ENCODE data around the gene NEK10.

The NEK10 gene

DNA sequence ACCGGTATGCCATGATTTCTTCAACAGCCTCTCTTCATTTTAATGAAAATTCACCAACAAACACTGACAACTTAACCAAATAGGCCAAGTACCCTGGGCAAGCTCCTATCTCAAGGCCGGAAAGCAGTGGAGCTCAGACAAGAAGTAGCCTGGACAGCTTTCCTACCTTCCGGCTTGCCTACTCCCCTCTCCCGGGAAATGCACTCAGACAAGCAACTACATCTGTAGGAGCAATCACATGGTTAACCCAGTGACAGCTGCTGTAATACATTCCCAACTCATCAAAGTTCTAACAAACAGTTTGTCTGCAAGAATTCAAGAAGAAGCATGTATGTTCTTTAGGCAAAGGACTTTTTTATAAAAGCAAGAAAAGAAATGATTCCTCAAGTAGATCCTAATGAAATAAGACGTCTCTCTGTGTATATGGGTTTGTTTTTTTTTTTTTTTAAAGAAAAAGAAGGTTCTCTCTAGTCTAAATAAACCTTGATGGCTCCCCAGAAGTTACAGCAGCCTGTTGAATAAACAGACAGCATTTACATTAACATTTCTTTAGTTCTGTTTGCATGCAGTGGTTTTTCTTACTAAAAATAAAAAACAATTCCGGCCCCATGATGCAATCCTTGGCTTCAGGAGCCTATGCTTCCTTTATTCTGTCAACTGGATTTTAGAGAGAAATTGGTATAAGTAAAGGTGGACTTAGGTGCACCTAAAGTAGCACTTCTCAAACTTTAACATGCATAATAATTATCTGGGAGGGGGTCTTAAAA, 278.7 kb downstream of the NEK10 start:
- DNase-seq, result no peak

DNA sequence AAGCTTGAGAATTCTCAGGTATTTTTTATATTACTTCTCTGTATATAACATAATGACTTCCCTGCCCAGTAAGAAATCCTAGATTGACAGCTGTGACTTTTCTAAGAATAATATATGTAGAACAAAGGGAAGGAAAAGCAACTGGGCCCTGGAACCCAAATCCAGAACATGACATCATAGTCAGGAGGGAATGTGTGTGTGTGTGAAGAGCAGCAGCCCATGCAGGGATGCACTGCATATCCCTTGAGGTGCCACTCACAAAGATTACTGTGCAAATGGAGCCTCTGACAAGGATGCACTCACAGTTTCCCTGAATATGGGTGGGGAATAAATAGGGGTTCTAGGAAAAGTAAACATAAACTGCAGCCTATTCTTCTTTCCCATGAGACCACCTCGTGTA, 279.5 kb downstream of the NEK10 start:
- DNase-seq, result no peak

DNA sequence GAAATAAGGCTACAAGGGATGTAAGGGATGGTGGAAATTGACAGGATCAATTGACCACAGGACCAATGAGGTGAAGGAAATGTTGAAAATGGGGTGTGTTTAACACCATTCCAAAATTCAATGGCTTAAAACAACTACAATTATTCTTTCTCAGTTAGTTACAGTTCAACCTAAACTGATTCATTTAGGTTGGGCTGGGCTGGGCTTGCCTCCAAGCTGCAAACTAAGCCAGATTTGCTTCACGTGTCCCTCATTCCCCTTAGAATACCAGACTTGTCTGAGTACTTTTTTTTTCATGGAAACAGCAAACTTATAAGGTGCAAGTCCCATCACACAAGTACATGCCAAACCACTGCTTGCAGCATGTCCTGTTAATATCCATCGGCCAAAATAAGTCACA, 280.1 kb downstream of the NEK10 start:
- DNase-seq, result no peak

DNA sequence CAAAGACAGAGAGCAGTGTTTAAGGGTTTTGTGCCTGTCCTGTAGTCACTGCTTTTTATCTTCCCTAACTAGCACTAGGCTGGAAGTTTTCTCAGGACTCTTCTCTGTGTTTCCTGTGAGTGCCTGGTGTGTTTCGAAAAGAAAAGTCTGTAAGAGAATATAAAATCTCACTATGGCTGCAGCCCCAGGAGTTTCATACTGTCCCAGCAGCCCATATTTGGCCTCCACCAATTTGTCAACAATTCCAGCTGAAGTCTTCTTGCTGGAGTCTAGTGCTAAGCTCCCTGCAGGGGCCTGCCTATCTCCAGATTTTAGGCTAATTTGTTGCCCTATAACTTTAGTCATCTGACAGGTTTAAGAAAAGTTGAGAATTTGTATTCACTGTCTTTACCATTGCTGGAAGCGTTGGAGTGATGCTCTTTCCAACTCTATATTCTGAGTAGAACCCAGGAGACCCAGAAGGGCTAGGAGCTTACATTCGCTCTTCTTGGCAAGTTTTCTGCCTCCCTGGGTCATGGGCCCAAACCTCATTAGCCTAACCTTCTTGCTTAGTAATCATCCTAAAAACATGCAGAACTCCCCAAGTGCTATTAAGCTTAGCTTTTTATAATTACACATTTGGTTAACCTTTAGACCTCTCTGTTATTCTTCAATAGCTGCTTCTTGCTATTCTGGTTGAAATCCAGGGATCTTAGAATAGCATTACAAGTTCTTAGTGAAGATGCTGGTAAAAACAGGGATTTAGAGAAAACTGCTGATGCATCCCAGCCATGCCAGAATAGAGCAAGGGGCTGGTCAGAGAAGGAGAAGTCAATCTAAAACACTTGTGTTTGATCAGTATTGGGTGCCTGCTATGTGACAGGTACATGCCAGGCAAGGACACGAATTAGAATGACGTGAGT, 283.1 kb downstream of the NEK10 start:
- no peak for DNase-seq

DNA sequence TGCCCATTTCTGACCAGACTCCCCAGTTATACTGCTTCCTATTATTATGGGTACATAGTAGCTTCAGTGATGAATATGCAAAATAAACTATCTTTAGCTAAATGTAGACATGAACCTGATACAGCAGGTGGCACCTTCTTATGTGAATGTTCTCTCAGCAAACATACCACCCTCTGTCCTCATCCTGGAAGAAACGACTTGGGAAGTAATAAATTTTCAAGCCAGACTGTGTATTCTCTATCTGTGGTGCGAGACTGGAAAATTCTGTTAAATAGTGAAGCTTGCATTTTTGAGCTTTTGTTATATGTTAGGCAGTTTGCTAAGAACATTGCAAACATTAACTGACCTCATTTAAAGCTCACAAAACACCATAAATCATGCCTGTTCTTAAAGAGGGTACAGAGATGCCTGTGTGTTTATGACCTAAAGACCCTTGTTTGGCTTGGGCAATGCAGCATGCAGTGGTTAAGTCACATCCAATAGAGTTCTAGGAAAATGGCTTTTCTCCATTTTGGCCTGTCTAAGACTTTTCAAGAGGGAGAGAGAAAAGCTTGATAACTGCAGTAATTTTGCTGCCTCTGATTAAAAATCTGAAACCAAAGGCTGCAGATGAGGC, 287.1 kb downstream of the NEK10 start:
- no peak for DNase-seq

DNA sequence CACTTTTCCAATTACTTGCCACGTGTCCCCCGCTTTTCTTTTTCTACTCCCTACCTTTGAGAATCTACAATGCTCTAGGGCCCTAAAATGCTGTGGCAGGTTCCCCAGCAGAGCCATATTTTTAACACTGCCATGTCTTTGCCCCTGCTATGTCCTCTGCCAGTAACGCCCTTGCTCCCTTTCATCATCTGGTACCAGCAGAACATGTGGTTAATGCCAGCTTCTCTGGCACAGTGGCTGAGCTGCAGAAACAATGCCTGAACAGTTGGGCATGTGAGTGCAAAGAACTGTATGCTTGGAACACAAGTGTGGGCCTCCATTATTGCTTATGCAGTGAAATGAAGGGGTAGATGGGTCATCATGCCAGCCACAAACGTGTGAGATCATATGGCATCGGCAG, 287.6 kb downstream of the NEK10 start:
- no peak for DNase-seq

DNA sequence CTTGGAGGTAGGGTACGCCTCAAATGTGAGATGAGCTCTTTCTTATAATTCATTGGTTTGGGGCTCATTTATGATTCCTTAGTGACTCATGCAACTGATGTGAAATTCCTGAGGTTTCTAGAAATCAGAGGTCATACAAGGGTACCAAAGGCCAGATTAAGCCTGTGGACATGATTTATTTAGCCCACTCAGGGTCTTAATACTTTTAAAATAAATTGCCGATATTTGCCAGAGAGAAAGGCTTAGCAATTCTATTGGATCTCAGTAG, 289.0 kb downstream of the NEK10 start:
- no peak for DNase-seq

DNA sequence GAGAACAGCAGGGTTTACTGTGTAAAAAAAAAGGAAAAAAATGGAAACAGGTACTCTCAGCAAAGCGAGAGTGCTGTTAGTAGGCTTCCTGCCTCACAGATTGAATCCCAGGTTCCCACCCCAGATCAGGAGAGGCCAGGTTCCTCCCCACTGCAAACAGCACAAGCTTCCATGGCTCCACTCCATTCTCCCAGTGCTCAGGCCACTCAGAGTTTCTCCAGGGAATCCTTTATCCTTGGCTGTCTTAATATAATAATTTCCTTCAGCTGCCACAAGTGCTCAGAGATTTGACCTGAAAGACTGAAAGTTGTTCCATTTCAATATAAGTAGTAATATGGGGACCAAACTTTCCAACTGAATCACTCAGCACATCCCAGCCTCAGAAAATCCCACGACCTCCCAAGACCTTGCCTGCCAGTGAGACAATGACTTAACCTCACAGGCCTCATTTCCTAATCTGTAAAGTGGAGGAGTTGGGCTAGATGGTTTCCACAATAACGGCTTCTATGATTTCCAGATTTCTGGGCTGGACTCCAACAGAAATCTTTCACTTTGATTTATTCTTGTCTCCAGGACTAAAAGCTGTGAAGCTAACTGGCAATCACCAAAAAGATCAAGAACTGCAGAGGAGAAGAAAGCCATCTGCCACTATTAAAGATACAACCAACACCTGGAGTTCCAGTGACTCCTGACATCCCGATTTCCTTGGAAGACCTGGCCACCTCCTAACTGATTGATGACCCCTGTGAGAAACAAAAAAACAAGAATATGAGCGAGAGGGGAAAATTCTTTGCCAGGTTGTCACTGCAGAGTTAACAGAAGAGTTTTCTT, 289.5 kb downstream of the NEK10 start:
- DNase-seq, result no peak

DNA sequence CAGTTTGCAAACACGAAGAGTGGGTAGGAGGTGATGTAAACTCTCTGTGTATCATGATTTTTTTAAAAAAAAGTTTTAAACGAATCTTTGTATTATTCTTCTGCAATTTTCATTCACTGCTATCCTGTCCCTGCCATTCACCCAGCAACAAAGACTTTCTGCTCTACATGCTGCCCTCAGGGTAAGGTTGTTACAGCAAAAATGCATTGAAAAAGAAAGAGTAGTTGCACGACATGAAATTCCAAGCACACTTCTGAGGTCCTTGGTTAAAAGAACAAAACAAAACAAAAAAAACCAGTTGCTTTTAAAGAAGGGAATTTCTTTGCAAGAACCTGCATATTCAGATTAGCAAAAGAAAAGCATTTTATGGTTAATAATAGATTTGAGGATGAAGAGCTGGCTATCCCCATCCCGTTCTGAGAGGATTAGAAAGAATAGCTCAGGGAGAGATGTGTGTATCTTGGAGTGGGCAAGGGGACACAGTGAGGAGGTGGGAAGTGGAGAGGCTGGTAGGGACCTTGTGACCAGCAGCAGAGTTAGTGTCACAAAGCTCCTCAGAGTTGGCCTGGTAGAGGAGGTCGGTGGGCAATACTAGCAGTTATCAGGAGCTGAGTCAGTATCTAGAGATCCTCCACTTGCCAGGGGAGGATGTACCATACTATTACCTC, 290.8 kb downstream of the NEK10 start:
- DNase-seq, result no peak

DNA sequence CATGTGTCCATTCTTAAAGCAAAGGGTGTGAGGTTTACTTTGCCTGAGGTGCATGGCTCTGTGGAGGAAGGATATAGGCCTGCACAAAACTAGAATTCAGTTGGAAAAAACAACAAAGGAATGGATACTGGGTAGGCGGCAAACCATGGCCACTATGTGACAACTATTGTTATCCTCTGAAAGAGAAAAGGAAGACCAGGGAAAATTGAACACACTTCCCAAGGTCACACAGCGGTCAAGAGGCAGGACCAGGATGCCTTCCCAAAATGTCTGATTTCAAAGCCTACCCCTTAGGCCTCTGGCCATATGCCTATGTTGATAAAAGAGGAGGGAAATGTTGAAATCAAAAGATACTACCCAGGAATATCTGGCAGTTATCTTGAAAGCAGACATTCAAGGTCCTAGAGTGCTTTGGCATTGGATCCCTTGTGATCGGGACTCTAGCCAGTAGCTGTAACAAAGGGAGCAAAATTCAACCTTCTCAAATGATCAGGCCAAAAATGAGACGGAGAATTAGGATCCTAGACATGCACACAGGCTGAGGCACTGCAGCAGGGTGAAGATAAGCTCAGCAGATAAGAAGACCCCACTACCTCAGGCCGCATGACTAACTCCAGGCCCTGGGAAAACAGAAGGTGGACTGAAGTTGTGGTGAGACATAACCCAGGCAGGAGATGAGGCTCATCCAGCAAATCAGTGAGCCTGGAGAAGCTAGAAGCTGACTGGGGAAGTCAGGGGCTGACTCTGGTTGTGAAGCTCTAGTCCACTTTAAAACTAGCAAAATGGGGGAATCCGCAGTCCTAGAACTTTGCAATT, 292.2 kb downstream of the NEK10 start:
- DNase-seq, result no peak

DNA sequence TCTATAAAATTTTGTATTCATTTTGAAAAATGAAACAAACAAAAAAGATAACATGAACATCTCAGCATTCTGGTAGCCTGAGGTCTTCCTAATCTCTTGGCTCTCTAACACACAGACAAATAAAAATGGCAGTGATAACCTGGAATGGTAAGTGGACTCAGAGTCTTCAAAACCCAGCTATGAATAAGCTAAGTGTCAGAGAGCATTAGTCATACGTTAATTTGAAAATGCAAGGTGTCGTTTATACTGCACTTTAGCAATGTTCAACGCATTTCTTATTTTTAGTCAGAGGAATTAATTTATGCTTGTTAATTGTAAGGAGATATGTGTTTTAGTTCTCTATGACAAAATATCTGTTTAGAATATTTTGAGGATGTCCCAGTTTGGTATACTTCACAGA, 294.3 kb downstream of the NEK10 start:
- DNase-seq, result no peak

DNA sequence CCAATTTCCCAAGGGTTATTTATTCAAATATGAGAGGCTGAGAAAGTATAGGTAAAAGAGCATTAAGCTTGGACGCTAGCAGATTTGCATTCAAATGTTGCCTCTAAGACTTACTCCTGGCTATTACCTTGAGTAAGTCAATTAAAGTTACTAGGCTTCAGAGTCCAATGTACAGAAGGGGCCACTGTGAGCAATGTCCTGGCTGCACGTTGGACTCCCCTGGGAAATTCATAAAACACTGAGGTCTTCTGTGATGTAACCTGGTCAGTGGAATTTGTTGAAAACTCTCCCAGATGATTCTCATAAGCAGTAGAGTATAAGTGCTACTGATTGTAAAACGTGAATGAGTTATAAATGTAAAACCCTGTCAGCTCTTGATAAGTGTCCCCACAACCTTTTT, 295.3 kb downstream of the NEK10 start:
- DNase-seq, result no peak

DNA sequence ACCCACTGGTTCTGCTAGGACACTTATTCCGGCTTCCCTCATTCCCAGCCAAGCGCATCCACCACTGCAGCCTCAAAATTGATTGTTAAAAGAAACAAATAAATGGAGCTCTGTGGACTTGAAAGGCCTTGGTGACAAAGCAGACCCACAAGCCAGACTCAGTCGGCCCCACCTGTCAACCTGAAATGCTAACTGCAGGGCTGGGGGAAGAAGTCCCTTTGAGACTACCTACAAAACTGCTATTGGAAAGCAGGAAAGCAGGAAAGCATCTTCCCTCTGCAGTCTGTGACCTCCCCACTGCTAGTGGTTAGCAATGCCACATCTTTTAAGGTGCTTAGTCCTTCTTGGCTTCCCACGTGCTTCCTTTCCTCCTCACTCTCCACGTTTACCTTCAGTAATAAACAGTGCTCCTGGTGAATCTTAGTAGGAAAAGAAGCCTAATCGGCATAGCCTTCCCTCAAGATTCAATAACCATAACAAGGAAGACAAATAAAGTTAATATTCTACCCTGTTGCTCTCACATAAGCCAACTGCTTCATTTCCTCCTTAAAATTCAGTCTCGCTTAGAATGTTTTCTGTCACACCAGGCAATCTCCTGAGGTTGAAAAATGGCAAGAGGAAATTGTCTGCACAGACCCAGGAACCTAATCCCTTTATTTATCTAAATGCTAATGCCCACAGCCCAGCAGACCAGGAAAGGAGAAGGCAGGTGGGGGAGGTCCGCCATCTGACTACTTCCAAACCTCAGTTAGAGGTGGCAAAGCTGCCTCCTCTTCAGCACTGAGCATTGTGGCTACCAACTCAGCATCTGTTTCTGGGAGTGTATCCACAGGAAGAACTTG, 296.2 kb downstream of the NEK10 start:
- no peak for DNase-seq

DNA sequence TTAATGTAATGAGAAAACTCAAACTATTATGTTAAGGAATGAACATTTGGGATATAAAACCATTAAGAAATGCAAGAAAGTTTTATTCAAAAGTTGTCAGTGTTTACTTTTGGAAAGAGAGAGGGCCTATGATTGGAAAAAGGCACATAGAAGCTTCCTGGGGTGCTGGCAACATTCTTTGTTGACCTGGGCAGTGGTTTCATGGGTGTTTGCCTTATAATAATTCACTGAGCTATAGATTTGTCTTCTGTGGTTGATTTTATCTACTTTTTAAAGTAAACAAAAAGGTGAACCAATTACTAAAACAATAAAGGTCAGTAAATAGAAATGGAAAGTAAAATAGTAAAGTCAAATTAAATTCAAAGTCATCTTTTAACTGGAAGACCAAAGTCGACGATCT, 308.8 kb downstream of the NEK10 start:
- DNase-seq, result no peak
